Right ventricle myocardium inferior (tissue), 1 donor: Measurements from ENCODE around the gene ST3GAL5. TPM values are rescaled to one million over a fixed set of nuclear protein-coding genes. Genes with fewer than 3 reads are reported as not detected.
"Not testable (repeated sequence)": the region's sequence is repeated elsewhere in the genome, so short reads cannot be mapped to it uniquely, and the experiment has no call there.

Experiments
- ATAC-seq: fragments of 200-7000 bp; cut with Tn5 transposase; one replicate; pipeline ENCODE4 v1.9.1; 2020; ENCODE audit warnings: mild to moderate bottlenecking, moderate library complexity
- DNase-seq: peaks from one replicate; pipeline ENCODE4 v3.0.0; 2021; ENCODE audit errors: missing footprints
- intact Hi-C: fragments of 100-400 bp; cut with DNase I; formaldehyde crosslinking; loops from one replicate; pipeline ENCODE4 v1.11.0; 2022
- long read RNA-seq: library from polyadenylated mRNA; unstranded; transcript quantifications from one replicate; pipeline ENCODE4 v2.0.0, GENCODE V29; 2021
- total RNA-seq: library from RNA; stranded (reverse); fragmentation: NEBNext Ultra II Directional; extraction: Animal tissue kit (Norgen Biotek cat#: 25700); gene quantifications from one replicate; pipeline ENCODE4 v1.2.1, GENCODE V29; 2021
- donor health status: DM: no; HTN: yes; CAD: no; lungs with severe emphysema.

ST3GAL5 gene
- total RNA-seq: 6.8 TPM
- long read RNA-seq, full-length matches to known transcripts: 3 of 3 reads
- long read RNA-seq, partial matches to known transcripts: 0 of 3 reads
- long read RNA-seq, other reads (novel, unspliced or antisense): 0 of 3 reads

DNA sequence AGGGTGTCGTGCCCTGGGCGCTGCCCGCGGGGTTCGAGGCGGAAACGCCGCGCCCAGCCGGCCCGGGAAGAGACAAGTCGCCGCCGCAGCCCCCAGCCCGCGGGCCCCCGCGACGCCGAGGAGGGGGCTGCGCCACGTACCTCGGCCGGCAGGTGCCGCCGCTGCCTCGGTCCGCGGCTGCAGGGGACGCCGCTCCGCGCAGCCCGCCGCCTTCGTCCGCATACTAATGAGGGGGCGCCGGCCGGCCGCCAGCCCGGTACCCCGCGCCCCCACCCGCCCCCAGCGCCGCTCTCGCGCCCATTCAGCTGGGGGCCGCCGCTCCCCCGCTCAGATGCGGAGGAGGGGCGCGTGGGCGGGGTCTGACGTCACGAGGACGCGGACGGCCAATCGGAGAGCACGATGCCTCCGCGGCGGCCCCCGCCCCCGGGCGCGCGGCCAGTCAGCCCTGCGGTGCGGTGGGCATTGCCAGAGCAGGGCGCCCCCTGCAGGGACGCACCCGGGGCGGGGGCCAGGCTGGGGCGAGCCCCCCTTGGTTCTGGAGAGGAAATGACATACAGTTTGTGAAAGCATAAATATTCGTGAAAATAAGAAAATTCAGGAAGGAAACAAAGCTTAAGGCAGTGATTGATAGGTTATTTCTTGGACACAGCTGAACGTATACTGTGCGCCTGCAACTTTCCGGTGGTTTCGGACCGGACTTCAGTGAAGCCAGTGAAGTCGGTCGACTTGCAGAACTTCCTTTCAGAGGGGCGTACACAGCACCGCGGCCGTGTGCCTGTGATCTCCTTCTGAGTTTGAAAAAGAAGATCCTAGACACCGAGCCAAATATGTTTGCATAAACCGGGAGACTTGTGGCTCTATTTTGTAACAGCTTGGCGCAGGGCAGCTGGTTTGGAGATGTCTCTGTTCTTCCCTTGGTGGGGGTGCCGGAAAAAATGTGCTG, at the start of gene ST3GAL5:
TSS of gene ST3GAL5 (minus strand) at position 307 of the 943 bp plus-strand sequence. CDS start at position 222, 85 bp downstream.
- DNase-seq: peak; percentile 94
- ATAC-seq: peak; percentile 80
- intact Hi-C loops: loop anchor here (1.0 to 5.0 kb wide), 4 partner anchors 33 to 190 kb away; no protein-coding TSS in a partner anchor

GRCh38 chr2:85938456-85938855, 49.7 kb upstream of the ST3GAL5 start:
- no peak for ATAC-seq
- intact Hi-C loops: no loop called here
- no peak for DNase-seq

DNA sequence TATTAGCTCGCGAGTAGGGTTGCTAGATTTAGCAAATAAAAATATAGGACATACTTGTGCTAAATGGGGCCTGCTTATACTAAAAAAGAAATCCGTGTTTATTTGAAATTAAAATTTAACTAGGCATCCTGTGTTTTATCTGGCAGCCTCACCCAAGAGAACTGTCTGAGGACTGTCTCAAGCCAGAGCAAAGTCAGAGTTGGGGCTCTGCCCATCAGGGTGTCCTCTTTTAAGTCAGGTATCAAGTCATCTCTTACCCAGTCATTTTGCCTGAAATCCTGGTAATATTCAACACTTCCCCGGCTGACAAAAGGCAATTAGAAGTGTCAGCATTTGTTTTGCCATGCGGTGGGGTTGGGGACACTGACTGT, 48.3 kb upstream of the ST3GAL5 start:
- DNase-seq: no peak
- intact Hi-C loops: no loop called here
- no peak for ATAC-seq

DNA sequence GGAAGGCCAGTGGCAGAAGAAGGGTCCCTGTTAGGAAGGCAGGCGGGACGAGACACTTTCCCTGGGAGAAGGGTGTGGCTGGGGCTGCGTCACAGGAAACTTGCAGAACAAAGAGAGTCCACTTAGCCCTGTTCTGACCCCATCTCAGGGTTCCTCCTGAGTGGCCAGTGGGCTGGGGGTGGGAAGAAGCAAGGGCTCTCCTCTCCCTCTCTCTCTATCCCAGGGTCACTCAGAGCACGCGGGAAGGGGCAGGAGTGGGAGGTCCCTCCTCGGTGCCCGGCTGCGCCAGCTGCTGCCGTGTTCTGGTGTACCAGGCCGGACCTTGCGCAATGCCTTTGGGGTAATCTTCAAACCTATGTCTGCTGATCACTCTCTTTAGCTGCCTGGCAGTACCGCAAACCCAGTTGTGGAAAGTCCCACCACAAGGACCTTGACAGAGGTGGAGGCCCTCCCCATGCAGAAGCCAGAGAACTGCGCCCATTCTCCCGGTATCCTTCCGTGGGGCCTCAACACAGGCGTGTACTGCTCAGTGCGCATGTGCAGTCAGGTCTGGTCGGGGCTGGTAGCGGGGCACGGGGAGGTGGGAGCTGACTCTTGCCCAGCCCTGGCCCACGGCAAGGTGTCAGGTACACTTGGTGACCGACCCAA, 47.8 kb upstream of the ST3GAL5 start:
- intact Hi-C loops: no loop called here
- DNase-seq (no peak), ATAC-seq (no peak)

DNA sequence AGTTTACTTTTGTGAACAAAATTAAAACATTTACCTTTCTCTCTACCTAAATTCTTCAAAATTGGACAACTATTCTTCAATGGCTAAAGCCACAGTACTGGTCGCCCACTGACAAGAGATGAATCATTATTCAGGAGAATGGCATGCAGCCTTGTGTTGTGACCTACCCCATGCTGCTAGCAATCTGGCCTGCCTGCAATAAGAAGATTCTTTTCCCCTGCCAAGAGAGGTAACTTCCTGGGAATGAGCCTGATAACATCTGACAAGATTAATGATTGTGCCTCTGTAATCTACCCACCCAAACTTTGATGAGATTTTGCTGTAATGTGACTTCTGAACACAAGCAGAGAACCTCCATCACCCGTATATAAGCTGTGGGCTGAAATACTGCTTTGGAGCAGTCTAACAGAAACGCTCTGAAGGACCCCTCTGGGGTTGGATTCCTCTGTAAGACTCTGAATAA, 47.0 kb upstream of the ST3GAL5 start:
- no peak for ATAC-seq
- DNase-seq: no peak
- intact Hi-C loops: no loop called here

DNA sequence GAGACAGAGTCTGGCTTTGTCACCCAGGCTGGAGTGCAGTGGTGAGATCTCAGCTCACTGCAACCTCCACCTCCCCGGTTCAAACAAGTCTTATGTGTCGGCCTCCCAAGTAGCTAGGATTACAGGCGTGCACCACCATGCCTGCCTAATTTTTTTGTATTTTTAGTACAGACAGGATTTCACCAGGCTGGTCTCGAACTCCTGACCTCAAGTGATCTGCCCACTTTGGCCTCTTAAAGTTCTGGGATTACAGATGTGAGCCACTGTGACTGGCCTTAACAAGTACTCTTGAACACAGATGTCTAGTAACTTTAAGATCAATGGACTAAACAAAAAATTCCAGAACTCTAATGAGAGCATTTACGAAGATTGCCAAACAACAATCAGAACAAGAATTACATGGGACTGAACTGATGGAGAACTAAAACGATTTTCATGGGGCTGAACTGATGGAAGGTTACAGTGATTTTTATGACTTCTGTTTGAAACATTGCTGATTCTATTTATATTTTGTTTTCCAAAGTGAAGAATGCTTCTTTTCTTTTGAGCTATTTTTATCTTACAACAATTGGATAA, 46.5 kb upstream of the ST3GAL5 start:
- intact Hi-C loops: no loop called here
- no peak for ATAC-seq

GRCh38 chr2:85933753-85934594, 45.2 kb upstream of the ST3GAL5 start:
- ATAC-seq (peak; percentile 30), DNase-seq (no peak)
- intact Hi-C loops: no loop called here

More for the DNA sequence above, 46.5 kb upstream of the ST3GAL5 start:
- no peak for DNase-seq

DNA sequence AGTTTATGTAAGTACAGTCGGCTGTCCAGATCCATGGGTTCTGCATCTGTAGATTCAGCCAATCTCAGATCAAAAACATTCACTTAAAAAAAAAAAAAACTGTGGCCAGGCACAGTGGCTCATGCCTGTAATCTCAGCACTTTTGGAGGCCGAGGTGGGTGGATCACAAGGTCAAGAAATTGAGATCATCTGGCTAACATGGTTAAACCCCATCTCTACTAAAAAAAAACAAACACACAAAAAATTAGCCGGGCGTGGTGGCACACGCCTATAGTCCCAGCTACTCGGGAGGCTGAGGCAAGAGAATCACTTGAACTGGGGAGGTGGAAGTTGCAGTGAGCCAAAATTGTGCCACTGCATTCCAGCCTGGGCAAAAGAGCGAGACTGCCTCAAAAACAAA, 42.4 kb upstream of the ST3GAL5 start:
- DNase-seq, intact Hi-C loops, ATAC-seq: not testable (repeated sequence)

DNA sequence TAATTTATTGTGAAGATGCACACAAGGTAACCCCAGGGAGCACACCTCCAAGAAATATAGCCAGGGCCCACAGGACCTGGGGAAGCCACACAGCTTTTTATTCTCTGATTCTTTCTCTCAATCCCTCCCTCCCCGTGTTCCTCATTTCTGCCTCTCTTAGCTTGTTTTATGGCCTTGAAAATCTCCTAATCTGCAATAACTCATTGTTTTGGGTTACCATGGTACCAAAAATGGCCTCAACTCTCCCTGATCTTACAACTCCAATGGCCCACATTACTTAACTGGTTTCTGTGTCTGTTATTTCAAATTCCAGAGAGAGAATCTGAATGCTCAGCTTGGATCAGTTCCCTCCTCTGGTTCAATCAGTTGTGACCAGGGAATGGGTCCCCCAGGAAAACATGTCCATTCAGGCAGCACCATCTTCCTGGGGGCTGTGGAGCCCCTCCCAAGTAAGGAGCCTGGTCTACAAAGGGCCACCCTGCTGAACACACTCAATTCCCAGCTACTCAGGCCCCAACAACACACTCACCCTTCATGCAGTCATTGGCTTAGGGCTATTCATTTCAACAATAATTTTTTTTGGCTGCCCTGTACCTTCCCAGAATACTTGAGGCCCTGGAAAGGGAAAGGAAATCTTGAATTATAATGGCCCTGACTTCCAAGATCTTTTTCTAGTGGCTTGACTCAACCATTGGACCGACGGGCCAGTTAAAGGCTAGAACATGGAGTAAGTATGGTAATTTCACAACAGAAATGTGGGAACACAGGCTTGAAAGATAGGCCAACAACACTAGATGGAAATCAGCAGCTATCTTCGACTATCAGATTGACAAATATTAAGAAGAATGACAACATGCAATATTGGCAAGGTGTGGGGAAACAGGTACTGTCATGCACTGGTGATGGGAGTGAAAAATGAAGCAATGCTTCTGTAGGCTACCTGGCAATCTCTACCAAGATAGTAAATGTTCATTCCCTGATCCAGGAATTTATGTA, 41.6 kb upstream of the ST3GAL5 start:
- ATAC-seq (peak; percentile 49), DNase-seq (no peak)
- intact Hi-C loops: no loop called here

DNA sequence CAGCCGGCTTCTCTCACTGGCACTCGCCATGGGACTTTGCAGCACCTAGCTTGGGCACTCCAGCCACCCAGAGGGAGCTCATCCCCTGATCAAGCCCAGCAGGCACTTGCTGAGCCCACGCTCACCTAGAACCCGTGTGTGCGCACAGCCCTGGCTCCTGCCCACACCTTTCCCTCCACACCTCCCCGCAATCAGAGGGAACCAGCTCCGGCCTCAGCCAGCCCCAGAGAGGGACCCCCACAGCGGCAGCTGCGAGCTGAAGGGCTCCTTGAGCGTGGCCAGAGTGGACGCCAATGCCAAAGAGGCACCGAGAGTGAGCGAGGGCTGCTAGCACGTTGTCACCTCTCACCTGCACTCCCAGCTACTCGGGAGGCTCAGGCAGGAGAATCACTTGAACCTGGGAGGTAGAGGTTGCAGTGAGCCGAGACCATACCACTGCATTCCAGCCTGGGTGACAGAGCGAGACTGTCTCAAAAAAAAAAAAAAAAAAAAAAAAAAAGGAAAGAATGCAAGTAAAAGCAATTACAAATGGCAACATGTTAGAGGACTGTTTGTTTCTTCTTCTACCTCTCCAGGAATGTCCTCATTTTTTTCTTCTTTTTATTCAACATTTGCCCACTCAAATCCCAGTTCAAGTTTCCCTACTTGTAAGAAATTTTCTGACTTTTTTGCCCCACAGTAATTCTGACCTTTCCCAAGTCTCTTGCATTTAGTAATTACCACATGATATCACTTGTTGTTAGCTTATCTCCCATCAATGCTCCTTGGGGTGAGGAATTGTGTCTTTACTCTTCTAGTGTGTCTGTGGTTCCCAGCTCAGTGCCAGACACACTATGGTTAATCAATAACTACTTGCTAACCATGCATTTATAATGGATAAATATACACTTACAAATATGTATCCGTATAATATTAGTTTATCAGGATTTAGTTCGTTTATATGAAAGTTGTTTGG, 40.6 kb upstream of the ST3GAL5 start:
- ATAC-seq (no peak), DNase-seq (no peak)
- intact Hi-C loops: no loop called here

DNA sequence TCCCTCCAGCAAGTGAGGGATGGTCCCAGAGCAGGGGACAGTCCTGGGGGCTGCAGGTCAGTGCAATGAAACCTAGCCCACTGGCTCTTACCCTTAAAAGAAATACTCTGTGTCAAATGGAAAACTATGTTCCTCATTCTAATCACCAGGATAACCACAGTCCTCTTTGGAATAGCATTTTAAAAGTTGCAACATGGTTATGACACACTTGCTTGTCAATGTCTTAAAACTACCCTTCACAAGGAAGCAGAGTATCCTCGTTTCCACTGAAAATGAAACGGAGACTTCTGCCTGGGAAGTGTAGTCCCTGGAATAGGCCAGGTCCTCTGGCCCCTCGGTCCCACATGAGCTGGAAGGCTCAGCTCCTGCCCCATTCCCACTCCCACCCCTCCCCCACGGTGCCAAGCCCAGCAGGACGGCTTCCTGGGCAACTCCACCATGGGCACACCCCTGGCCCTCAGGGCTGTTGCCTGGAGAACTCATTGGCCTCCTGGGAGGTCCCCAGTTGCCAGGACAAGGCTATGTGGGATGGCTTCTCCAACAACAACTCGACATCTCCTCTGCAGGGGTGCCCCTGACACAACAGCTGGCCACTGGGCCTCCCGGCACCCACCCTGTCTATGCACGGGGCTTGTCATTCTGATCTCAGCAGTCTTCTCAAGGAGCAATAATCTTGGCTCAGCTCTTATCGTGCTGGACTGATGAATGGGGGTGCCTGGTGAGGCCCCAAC, 38.3 kb upstream of the ST3GAL5 start:
- ATAC-seq (no peak), DNase-seq (no peak)
- intact Hi-C loops: no loop called here

DNA sequence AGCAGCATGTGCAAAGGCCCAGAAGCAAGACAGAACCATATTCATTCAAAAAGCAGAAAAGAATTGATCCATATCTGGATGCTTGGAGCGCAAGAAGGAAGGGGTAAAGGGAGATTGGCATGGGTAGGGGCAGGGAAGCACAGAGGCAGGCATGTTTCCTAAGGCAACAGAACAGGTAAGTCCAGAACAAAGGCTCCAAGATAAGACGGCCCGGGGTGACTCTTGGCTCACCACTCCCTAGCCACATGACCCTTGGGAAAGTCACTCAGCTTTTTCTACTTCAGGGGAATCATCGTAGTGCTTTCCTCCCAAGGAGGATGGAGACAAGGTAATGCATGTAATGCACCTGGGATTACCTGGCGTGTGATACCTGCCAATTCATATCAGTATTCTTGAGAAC, 37.7 kb upstream of the ST3GAL5 start:
- intact Hi-C loops: no loop called here
- ATAC-seq (no peak), DNase-seq (no peak)

GRCh38 chr2:85925216-85925671, 36.5 kb upstream of the ST3GAL5 start:
- ATAC-seq: no peak
- intact Hi-C loops: no loop called here
- DNase-seq: no peak

DNA sequence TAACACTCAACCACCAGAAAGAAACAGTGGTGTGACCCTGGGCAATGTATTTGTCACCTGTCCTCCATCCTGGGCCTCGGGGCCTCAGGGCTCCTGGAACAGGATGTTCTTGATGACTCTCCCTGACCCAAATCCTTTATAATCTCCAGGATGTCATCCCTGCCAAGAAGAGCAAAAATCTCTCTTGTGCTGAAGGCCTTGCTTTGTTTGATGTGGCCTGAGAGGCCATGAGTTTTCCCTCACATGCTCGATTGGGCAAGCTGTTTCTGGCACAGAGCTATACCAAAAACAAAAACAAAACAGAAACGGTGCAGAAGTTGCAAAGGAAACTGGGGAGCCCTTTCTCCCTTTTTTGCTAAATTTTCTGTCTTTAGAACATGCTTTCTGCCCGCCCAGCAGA, 35.7 kb upstream of the ST3GAL5 start:
- ATAC-seq: peak; percentile 89
- peak; percentile 79 for DNase-seq
- intact Hi-C loops: loop anchor here (5.0 kb wide), 1 partner anchor 37 kb away; the partner anchor contains the start of gene ST3GAL5

GRCh38 chr2:85922199-85922598, 33.4 kb upstream of the ST3GAL5 start:
- DNase-seq: no peak
- intact Hi-C loops: loop anchor here (5.0 kb wide), 1 partner anchor 35 kb away; the partner anchor contains the start of gene ST3GAL5
- no peak for ATAC-seq
